Activated CD8-positive, alpha-beta T cell treated with anti-CD3 and anti-CD28 coated beads, Interleukin-2, amount 10 ng/mL, durations not matched to agents 7 days and 5 days (primary cell): ENCODE results near the gene KIF22. TPM values are rescaled to one million over a fixed set of nuclear protein-coding genes. Genes with fewer than 3 reads are reported as not detected.

Source experiments
- ATAC-seq: fragments of 150-1000 bp; cut with Tn5 transposase; one replicate; pipeline ENCODE4 v1.10.0; 2021; ENCODE audit warnings: moderate library complexity
- CTCF ChIA-PET: fragments of 350-600 bp; sonication (Branson Sonifier 250); formaldehyde crosslinking; loops from one replicate; lab custom pipeline; 2021; ENCODE audit warnings: antibody characterized with exemption; lab: Charles Lee
- POLR2A ChIA-PET: fragments of 350-600 bp; sonication (Branson Sonifier 250); formaldehyde crosslinking; loops from one replicate; lab custom pipeline; 2021; ENCODE audit warnings: antibody characterized with exemption; lab: Charles Lee
- DNase-seq: peaks from one replicate; pipeline ENCODE4 v3.0.0-alpha.2; 2020
- H3K27ac Mint-ChIP-seq: one replicate; pipeline ENCODE4 v1.8.0; 2021; ENCODE audit warnings: mild to moderate bottlenecking, mixed read lengths
- H3K27me3 Mint-ChIP-seq: one replicate; pipeline ENCODE4 v1.8.0; 2021; ENCODE audit warnings: low read depth, mixed read lengths
- H3K36me3 Mint-ChIP-seq: one replicate; pipeline ENCODE4 v1.8.0; 2021; ENCODE audit warnings: low read depth, mixed read lengths
- H3K4me1 Mint-ChIP-seq: one replicate; pipeline ENCODE4 v1.8.0; 2021; ENCODE audit warnings: low read depth, mixed read lengths
- H3K4me3 Mint-ChIP-seq: one replicate; pipeline ENCODE4 v1.8.0; 2021; ENCODE audit warnings: mild to moderate bottlenecking, mixed read lengths
- H3K9me3 Mint-ChIP-seq: one replicate; pipeline ENCODE4 v1.8.0; 2022; ENCODE audit warnings: mixed read lengths; ENCODE audit not compliant: insufficient read depth
- total RNA-seq, 2 experiments: library from RNA; stranded (reverse); gene quantifications; one replicate each; pipeline ENCODE4 v1.2.3, GENCODE V29; 2021

KIF22 gene
- total RNA-seq, 2 experiments from 2014 or later: 229 to 233 TPM

DNA sequence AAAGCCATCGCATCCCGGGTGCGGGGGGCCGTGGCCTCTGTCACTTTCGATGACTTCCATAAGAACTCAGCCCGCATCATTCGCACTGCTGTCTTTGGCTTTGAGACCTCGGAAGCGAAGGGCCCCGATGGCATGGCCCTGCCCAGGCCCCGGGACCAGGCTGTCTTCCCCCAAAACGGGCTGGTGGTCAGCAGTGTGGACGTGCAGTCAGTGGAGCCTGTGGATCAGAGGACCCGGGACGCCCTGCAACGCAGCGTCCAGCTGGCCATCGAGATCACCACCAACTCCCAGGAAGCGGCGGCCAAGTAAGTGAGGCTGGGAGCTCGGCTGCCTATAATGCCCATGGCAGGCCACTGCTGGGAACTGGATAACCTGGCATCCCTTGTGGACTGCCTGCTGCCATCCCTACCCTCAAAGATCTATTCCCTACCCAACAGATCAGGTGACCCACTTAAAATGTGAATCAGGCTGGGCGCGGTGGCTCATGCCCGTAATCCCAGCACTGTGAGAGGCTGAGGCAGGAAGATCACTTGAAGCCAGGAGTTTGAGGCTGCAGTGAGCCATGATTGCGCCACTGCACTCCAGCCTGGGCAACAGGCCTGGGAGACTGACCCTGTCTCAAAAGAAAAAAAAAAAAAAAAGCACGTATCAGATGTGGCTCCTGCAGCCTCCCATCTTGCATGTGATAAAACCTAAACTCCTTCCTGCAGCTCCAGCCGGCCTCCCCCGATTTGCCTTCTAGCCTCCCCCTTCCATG, 54.2 kb downstream of the KIF22 start:
- CTCF ChIA-PET: interaction anchor here (1.6 kb wide), 1 partner anchor 37 kb away, joined by 3 read pairs; no protein-coding TSS in a partner anchor
- peaks cover 42% of the 10 kb centered on the region for H3K36me3 Mint-ChIP-seq
- ATAC-seq (no peak), DNase-seq (no peak)
- H3K27me3 Mint-ChIP-seq: no peaks in the 10 kb centered on the region
- no peaks in the 10 kb centered on the region for H3K9me3 Mint-ChIP-seq
- no peak overlapping the region for H3K4me3 Mint-ChIP-seq
- POLR2A ChIA-PET: interaction anchor here (0.6 to 1.7 kb wide), 2 partner anchors 10 to 11 kb away, joined by 3 to 4 read pairs; no protein-coding TSS in a partner anchor
- H3K27ac Mint-ChIP-seq: no peak overlapping the region
- H3K4me1 Mint-ChIP-seq: peaks cover 6% of the 10 kb centered on the region

DNA sequence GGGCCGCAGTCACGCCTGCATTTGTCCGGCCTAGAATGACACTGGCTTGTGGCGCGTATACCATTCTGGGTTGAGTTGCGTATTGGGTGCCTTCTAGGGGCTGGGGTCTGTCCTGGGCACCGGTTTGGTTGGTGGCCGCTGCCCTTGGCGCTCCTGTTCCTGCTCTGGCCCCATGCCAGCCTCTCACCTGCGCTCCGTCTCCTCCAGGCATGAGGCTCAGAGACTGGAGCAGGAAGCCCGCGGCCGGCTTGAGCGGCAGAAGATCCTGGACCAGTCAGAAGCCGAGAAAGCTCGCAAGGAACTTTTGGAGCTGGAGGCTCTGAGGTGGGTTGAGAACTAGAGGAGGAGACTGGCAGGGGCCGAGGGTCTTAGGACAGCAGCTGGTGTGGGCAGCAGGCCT, 55.1 kb downstream of the KIF22 start:
- POLR2A ChIA-PET: no interaction called here
- H3K4me1 Mint-ChIP-seq: peaks cover 6% of the 10 kb centered on the region
- H3K9me3 Mint-ChIP-seq: no peaks in the 10 kb centered on the region
- H3K4me3 Mint-ChIP-seq: no peak overlapping the region
- H3K27me3 Mint-ChIP-seq: no peaks in the 10 kb centered on the region
- ATAC-seq (no peak), DNase-seq (no peak)
- peaks cover 42% of the 10 kb centered on the region for H3K36me3 Mint-ChIP-seq
- CTCF ChIA-PET: interaction anchor here (1.6 to 4.1 kb wide), 2 partner anchors 26 to 38 kb away, joined by 3 to 106 read pairs; partner anchors contain the start of genes MVP and PAGR1
- H3K27ac Mint-ChIP-seq: no peak overlapping the region

DNA sequence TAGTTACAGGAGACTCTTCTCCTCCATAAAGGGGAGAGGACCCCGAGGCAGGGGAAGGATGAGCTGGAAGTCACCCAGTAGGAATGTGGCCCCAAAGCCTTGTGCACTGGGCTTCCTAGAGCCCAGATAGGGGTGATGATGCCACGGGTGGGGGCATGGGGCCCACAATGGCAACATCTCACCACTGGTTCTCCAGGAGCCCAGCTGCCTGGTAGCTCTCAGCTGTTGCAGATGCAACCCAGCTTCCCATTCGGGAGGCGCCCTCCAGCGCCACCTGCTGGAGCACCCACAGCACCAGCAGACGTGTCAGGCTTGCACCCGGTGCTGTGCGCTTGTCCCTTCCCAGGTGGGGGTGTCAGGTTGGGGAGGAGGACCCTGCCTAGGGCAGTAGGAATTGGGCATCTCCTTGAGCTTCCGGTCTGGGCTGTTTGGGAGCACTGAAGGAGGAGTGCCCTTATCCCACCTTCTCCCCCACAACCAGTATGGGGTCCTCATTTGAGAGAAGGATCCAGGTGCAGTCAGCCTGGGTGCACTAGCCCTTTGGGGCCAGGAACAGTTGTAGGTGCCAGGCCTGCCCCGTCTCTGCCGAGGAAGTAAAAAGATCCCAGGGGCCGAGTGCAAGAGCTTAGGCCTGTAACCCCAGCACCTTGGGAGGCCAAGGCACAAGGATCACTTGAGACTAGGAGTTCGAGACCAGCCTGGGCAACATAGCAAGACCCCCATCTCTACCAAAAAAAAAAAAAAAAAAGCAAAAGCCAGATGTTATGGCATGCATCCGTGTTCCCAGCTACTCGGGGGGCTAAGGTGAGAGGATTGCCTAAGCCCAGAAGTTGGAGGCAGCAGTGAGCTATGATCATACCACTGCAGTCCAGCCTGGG, 58.1 kb downstream of the KIF22 start:
- no peaks in the 10 kb centered on the region for H3K9me3 Mint-ChIP-seq
- peaks cover 32% of the 10 kb centered on the region for H3K36me3 Mint-ChIP-seq
- ChIA-PET CTCF (interaction anchor here (0.6 to 5.2 kb wide), 54 partner anchors 9 to 207 kb away, joined by 3 to 106 read pairs (median 4); partner anchors contain the start of genes CDIPT, KIF22, MVP and PAGR1), POLR2A (interaction anchor here (0.7 to 1.9 kb wide), 8 partner anchors 8 to 179 kb away, joined by 3 to 12 read pairs (median 3); partner anchors contain the start of genes MAZ and MVP)
- H3K4me1 Mint-ChIP-seq: peaks cover 6% of the 10 kb centered on the region
- peak; percentile 87 for DNase-seq
- no peak overlapping the region for H3K27ac Mint-ChIP-seq
- ATAC-seq: peak; percentile 95
- H3K27me3 Mint-ChIP-seq: no peaks in the 10 kb centered on the region
- no peak overlapping the region for H3K4me3 Mint-ChIP-seq

DNA sequence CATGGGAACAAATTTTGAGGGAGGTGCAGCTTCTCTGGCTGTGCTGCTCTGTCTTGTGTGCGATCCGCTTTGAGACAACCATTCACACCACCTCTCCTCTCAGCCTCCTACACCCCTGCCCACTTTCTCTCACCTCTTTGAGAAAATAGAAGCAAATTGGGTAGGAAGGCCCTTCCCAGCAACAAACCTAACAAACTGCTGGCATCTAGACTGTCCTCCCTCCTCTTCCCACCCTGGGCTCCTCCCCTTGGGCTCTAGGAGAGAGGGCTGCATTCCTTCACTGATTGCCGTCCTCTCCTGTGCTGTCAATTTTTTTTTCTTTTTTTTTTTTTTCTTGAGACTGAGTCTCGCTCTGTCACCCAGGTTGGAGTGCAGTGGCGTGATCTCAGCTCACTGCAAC, 59.0 kb downstream of the KIF22 start:
- H3K27ac Mint-ChIP-seq: no peak overlapping the region
- H3K9me3 Mint-ChIP-seq: no peaks in the 10 kb centered on the region
- DNase-seq: no peak
- peaks cover 6% of the 10 kb centered on the region for H3K4me1 Mint-ChIP-seq
- ChIA-PET POLR2A (interaction anchor here (1.9 kb wide), 1 partner anchor 29 kb away, joined by 12 read pairs; the partner anchor contains the start of gene MVP), CTCF (interaction anchor here (1.4 to 5.2 kb wide), 15 partner anchors 10 to 192 kb away, joined by 4 to 106 read pairs (median 13); partner anchors contain the start of genes KIF22, MVP and PAGR1)
- H3K27me3 Mint-ChIP-seq: no peaks in the 10 kb centered on the region
- peaks cover 29% of the 10 kb centered on the region for H3K36me3 Mint-ChIP-seq
- no peak for ATAC-seq
- H3K4me3 Mint-ChIP-seq: no peak overlapping the region

DNA sequence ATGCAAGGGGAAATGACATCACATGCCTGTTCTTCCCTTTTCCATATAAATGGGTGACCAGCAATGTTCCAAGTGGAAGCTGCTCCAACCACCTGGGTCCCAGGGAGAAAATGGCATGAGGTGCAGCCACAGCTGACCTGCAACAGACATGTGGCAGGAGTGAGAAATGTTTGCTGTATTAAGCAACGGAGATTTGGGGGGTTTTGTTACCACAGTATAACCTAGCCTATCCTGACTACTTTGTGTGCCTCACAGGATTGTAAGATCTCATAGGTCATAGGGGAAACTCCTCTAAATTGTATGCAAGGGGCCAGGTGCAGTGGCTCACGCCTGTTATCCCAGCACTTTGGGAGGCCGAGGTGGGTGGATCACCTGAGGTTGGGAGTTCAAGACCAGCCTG, 60.4 kb downstream of the KIF22 start:
- Mint-ChIP-seq H3K27me3 (no peaks in the 10 kb centered on the region), H3K27ac (no peak overlapping the region), H3K4me3 (no peak overlapping the region), H3K36me3 (peaks cover 19% of the 10 kb centered on the region), H3K9me3 (no peaks in the 10 kb centered on the region), H3K4me1 (peaks cover 6% of the 10 kb centered on the region)
- no peak for DNase-seq
- ChIA-PET POLR2A (no interaction called here), CTCF (interaction anchor here (1.2 to 5.2 kb wide), 2 partner anchors 151 to 159 kb away, joined by 3 to 93 read pairs; no protein-coding TSS in a partner anchor)
- ATAC-seq: no peak

DNA sequence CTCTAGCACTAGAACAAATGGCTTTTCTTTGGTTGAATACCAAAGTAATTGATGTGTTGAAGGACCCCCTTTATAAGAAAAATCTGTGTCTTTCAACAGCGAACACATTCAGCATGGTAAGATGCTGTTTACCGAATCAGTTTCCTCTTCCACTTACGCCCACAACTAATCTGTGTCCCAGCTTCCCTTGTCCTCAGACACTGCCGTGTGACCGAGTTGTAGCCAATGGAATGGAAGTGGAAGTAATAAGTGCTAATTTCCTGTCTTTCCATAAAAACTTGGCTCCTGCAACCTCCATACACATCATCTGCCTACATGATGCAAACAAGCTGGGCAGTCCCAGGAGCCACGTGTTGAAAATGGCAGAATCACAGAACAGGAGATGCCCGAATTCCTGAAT, 62.1 kb downstream of the KIF22 start:
- H3K27me3 Mint-ChIP-seq: no peaks in the 10 kb centered on the region
- CTCF ChIA-PET: interaction anchor here (0.7 to 1.3 kb wide), 2 partner anchors 37 to 109 kb away, joined by 3 read pairs; partner anchors contain the start of genes PAGR1 and TMEM219
- H3K36me3 Mint-ChIP-seq: peaks cover 16% of the 10 kb centered on the region
- DNase-seq (no peak), ATAC-seq (no peak)
- no peak overlapping the region for H3K27ac Mint-ChIP-seq
- no peaks in the 10 kb centered on the region for H3K9me3 Mint-ChIP-seq
- H3K4me1 Mint-ChIP-seq: peaks cover 6% of the 10 kb centered on the region
- no peak overlapping the region for H3K4me3 Mint-ChIP-seq
- POLR2A ChIA-PET: no interaction called here

DNA sequence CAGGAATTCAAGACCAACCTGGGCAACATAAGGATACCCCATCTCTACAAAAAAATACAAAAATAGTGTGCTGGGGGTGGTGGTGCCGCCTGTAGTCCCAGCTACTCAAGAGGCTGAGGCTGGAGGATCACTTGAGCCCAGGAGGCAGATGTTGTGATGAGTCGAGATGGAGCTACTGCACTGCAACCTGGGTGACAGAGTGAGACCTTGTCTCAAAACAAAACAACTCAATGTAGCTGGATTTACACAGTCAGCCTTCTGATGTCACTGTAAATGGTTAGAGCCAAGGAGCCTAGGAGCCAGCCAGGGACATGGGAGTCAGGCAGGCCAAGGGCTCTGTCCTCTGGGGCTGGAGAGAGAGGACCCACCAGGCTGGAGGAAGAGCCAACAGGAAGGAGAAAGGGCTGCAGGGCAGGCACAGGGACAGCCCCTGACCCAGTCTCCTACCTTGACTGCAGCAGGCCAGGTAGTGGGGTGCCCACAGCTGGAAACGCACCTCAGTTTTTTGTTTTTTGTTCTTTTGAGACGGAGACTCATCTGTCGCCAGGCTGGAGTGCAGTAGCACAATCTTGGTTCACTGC, 64.1 kb downstream of the KIF22 start:
- POLR2A ChIA-PET: interaction anchor here (0.5 kb wide), 1 partner anchor 10 kb away, joined by 3 read pairs; no protein-coding TSS in a partner anchor
- no peak for DNase-seq
- H3K27me3 Mint-ChIP-seq: no peaks in the 10 kb centered on the region
- H3K4me1 Mint-ChIP-seq: no peaks in the 10 kb centered on the region
- H3K36me3 Mint-ChIP-seq: peaks cover 20% of the 10 kb centered on the region
- H3K27ac Mint-ChIP-seq: no peak overlapping the region
- H3K4me3 Mint-ChIP-seq: no peak overlapping the region
- H3K9me3 Mint-ChIP-seq: no peaks in the 10 kb centered on the region
- CTCF ChIA-PET: interaction anchor here (0.9 to 1.9 kb wide), 4 partner anchors 9 to 177 kb away, joined by 3 to 7 read pairs (median 4); partner anchors contain the start of gene TLCD3B
- ATAC-seq: no peak

Other genes starting within 250 kb of the KIF22 start
- gene SPN, start 127.5 kb upstream of the KIF22 start, total RNA-seq: 100 to 1,000 TPM; 339 to 352 TPM
- 10 to 100 TPM in 1 of 2 experiments, 1 to 10 TPM in 1; 8.6 to 10.2 TPM for gene QPRT, start 111.6 kb upstream of the KIF22 start, total RNA-seq
- 10 to 100 TPM; 64.3 to 68.0 TPM for gene C16orf54, start 44.8 kb upstream of the KIF22 start, total RNA-seq
- gene ZG16, start 12.5 kb upstream of the KIF22 start, total RNA-seq: not detected
- 100 to 1,000 TPM; 455 to 494 TPM for gene MAZ, start 15.8 kb downstream of the KIF22 start, total RNA-seq
- under 1 TPM; 0.16 to 0.83 TPM for gene PRRT2, start 21.4 kb downstream of the KIF22 start, total RNA-seq
- 10 to 100 TPM; 39.1 TPM for gene PAGR1, start 25.4 kb downstream of the KIF22 start, total RNA-seq
- 100 to 1,000 TPM; 122 to 125 TPM for gene MVP, start 29.7 kb downstream of the KIF22 start, total RNA-seq
- 10 to 100 TPM; 51.1 to 53.2 TPM for gene CDIPT, start 72.5 kb downstream of the KIF22 start, total RNA-seq
- gene SEZ6L2, start 108.8 kb downstream of the KIF22 start, total RNA-seq: not detected
- gene ASPHD1, start 109.7 kb downstream of the KIF22 start, total RNA-seq: under 1 TPM in 1 of 2 experiments, not detected in 1; 0.24 TPM
- 10 to 100 TPM; 33.8 to 35.5 TPM for gene KCTD13, start 135.5 kb downstream of the KIF22 start, total RNA-seq
- 10 to 100 TPM; 57.8 to 61.0 TPM for gene TMEM219, start 171.3 kb downstream of the KIF22 start, total RNA-seq
- 10 to 100 TPM; 48.9 to 49.8 TPM for gene TAOK2, start 183.1 kb downstream of the KIF22 start, total RNA-seq
- 10 to 100 TPM; 46.4 to 47.3 TPM for gene HIRIP3, start 204.9 kb downstream of the KIF22 start, total RNA-seq
- 100 to 1,000 TPM; 104 to 117 TPM for gene INO80E, start 205.5 kb downstream of the KIF22 start, total RNA-seq
- under 1 TPM in 1 of 2 experiments, not detected in 1; 0.34 TPM for gene DOC2A, start 220.3 kb downstream of the KIF22 start, total RNA-seq
- gene C16orf92, start 232.4 kb downstream of the KIF22 start, total RNA-seq: not detected
- gene TLCD3B, start 240.5 kb downstream of the KIF22 start, total RNA-seq: 1 to 10 TPM; 4.6 TPM